GM13976 (cell line): ENCODE results near the gene SPPL3.

Experiments
- DNase-seq: peaks from one replicate; pipeline ENCODE4 v3.0.0; 2012; ENCODE audit warnings: low spot score
- CTCF ChIP-seq: IDR thresholded peaks from 2 replicates; pipeline ENCODE4 v1.5.1; 2012; ENCODE audit warnings: borderline replicate concordance, mild to moderate bottlenecking; ENCODE audit not compliant: insufficient read depth; ENCODE audit errors: extremely low read depth, missing control alignments, control extremely low read depth
- in situ Hi-C: fragments of 300-500 bp; cut with MboI; formaldehyde crosslinking; loops from one replicate; pipeline ENCODE4 v1.12.0; 2022; ENCODE audit warnings: low sequenced_read_pairs, mixed read lengths, inconsistent platforms; ENCODE audit not compliant: unreplicated experiment

Gene SPPL3

GRCh38 chr12:120855823-120856588 is 48.2 kb downstream of the SPPL3 start:
- TF ChIP-seq CTCF, result no peak
- DNase-seq, result no peak
- in situ Hi-C loops, result no loop called here

GRCh38 chr12:120854804-120855203 is 49.4 kb downstream of the SPPL3 start:
- TF ChIP-seq CTCF, result no peak
- DNase-seq, result no peak
- in situ Hi-C loops, result no loop called here

- in situ Hi-C loops, result no loop called here
Observed at GRCh38 chr12:120853188-120853587, 51.0 kb downstream of the SPPL3 start.

GRCh38 chr12:120851944-120852343 is 52.2 kb downstream of the SPPL3 start:
- no peak for TF ChIP-seq CTCF
- in situ Hi-C loops, result no loop called here
- DNase-seq, result no peak

More at GRCh38 chr12:120853188-120853587, 51.0 kb downstream of the SPPL3 start:
- DNase-seq, result no peak
- TF ChIP-seq CTCF, result no peak

GRCh38 chr12:120851444-120851843 is 52.7 kb downstream of the SPPL3 start:
- no peak for TF ChIP-seq CTCF
- in situ Hi-C loops, result no loop called here
- no peak for DNase-seq

GRCh38 chr12:120849765-120850164 is 54.4 kb downstream of the SPPL3 start:
- in situ Hi-C loops, result no loop called here
- no peak for TF ChIP-seq CTCF
- no peak for DNase-seq
